HAP-1 (cell line): ENCODE measurements around the gene DYNLT1.
A peak's percentile ranks its signal among the peaks of the same experiment; 100 is the strongest.
"Not testable (repeated sequence)": the region's sequence is repeated elsewhere in the genome, so short reads cannot be mapped to it uniquely, and the experiment has no call there.

Experiments
- DNase-seq, 2 experiments: peaks; one replicate each; pipeline ENCODE4 v3.0.0-alpha.2; 2016 to 2020; ENCODE audit warnings: low spot score in 2 of 2
- H3K27me3 ChIP-seq: fragments of 250-450 bp; sonication (Bioruptor Pico); 2 replicates; pipeline ENCODE4 v1.5.1; 2020; ENCODE audit warnings: low read depth, mild to moderate bottlenecking, moderate library complexity
- H3K36me3 ChIP-seq: fragments of 250-450 bp; sonication (Bioruptor Pico); replicated peaks from 2 replicates; pipeline ENCODE4 v1.5.1; 2020; ENCODE audit warnings: mild to moderate bottlenecking
- H3K4me1 ChIP-seq: fragments of 250-450 bp; sonication (Bioruptor Pico); 2 replicates; pipeline ENCODE4 v1.5.1; 2020; ENCODE audit warnings: mild to moderate bottlenecking
- H3K4me3 ChIP-seq: fragments of 250-450 bp; sonication (Bioruptor Pico); 2 replicates; pipeline ENCODE4 v1.5.1; 2020; ENCODE audit warnings: mild to moderate bottlenecking, moderate library complexity
- H3K9me3 ChIP-seq: fragments of 250-450 bp; sonication (Bioruptor Pico); 2 replicates; pipeline ENCODE4 v1.5.1; 2020; ENCODE audit warnings: mild to moderate bottlenecking, moderate library complexity
- in situ Hi-C: fragments of 300-500 bp; cut with MboI; formaldehyde crosslinking; loops from 3 replicates; pipeline ENCODE4 v1.14.3; 2020; ENCODE audit warnings: low sequenced_read_pairs, inconsistent platforms, mixed read lengths

DYNLT1 gene

GRCh38 chr6:158644231-158645063 is at the start of gene DYNLT1:
DYNLT1 (minus strand) TSS chr6:158644743; CDS start chr6:158644708, 35 bp downstream.
- in situ Hi-C loops, result no loop called here
- Histone ChIP-seq H3K36me3 (no peaks in the 10 kb centered on the region; the same call in 1 of the 2 replicates), H3K4me1 (peaks cover 8% of the 10 kb centered on the region), H3K4me3 (peak within 1 kb of the TSS; percentile 94), H3K9me3 (no peaks in the 10 kb centered on the region), H3K27me3 (no peaks in the 10 kb centered on the region)
- DNase-seq, result peak; percentile 89 to 96

GRCh38 chr6:158688860-158689259 is 44.3 kb upstream of the DYNLT1 start:
- no peak overlapping the region for H3K4me3 ChIP-seq
- H3K27me3 ChIP-seq, result peaks cover 5% of the 10 kb centered on the region; the same call in 1 of the 2 replicates
- no peaks in the 10 kb centered on the region for H3K9me3 ChIP-seq
- in situ Hi-C loops, result no loop called here
- H3K4me1 ChIP-seq, result no peaks in the 10 kb centered on the region
- DNase-seq, result no peak
- H3K36me3 ChIP-seq, result no peaks in the 10 kb centered on the region

- in situ Hi-C loops, result no loop called here
Observed at GRCh38 chr6:158687506-158687905, 43.0 kb upstream of the DYNLT1 start.

GRCh38 chr6:158686791-158687381 is 42.3 kb upstream of the DYNLT1 start:
- H3K27me3 ChIP-seq, result peaks cover 5% of the 10 kb centered on the region; the same call in 1 of the 2 replicates
- no peaks in the 10 kb centered on the region for H3K4me1 ChIP-seq
- no peak for DNase-seq
- in situ Hi-C loops, result no loop called here
- H3K4me3 ChIP-seq, result no peak overlapping the region
- H3K36me3 ChIP-seq, result no peaks in the 10 kb centered on the region
- H3K9me3 ChIP-seq, result no peaks in the 10 kb centered on the region

More at GRCh38 chr6:158687506-158687905, 43.0 kb upstream of the DYNLT1 start:
- H3K27me3 ChIP-seq, result peaks cover 5% of the 10 kb centered on the region; the same call in 1 of the 2 replicates
- H3K4me1 ChIP-seq, result no peaks in the 10 kb centered on the region
- no peak for DNase-seq
- no peaks in the 10 kb centered on the region for H3K9me3 ChIP-seq
- no peak overlapping the region for H3K4me3 ChIP-seq
- H3K36me3 ChIP-seq, result no peaks in the 10 kb centered on the region

GRCh38 chr6:158686311-158686710 is 41.8 kb upstream of the DYNLT1 start:
- DNase-seq, result no peak

GRCh38 chr6:158684745-158685324 is 40.3 kb upstream of the DYNLT1 start:
- DNase-seq, result no peak
- no peaks in the 10 kb centered on the region for H3K9me3 ChIP-seq
- in situ Hi-C loops, result no loop called here
- H3K27me3 ChIP-seq, result peaks cover 5% of the 10 kb centered on the region; the same call in 1 of the 2 replicates
- no peaks in the 10 kb centered on the region for H3K4me1 ChIP-seq
- H3K36me3 ChIP-seq, result no peaks in the 10 kb centered on the region
- no peak overlapping the region for H3K4me3 ChIP-seq

More at GRCh38 chr6:158686311-158686710, 41.8 kb upstream of the DYNLT1 start:
- Histone ChIP-seq H3K36me3 (no peaks in the 10 kb centered on the region), H3K27me3 (peaks cover 5% of the 10 kb centered on the region; the same call in 1 of the 2 replicates), H3K4me3 (no peak overlapping the region), H3K4me1 (no peaks in the 10 kb centered on the region), H3K9me3 (no peaks in the 10 kb centered on the region)
- in situ Hi-C loops, result no loop called here

- no peaks in the 10 kb centered on the region for H3K36me3 ChIP-seq
- H3K4me3 ChIP-seq, result no peak overlapping the region
- in situ Hi-C loops, result no loop called here
- no peaks in the 10 kb centered on the region for H3K4me1 ChIP-seq
- no peaks in the 10 kb centered on the region for H3K9me3 ChIP-seq
- no peak for DNase-seq
- H3K27me3 ChIP-seq, result peaks cover 5% of the 10 kb centered on the region; the same call in 1 of the 2 replicates
Observed at GRCh38 chr6:158684311-158684710, 39.8 kb upstream of the DYNLT1 start.

GRCh38 chr6:158680481-158680880 is 35.9 kb upstream of the DYNLT1 start:
- Histone ChIP-seq H3K4me3 (no peak overlapping the region), H3K9me3 (no peaks in the 10 kb centered on the region), H3K4me1 (no peaks in the 10 kb centered on the region), H3K27me3 (no peaks in the 10 kb centered on the region), H3K36me3 (no peaks in the 10 kb centered on the region)
- no peak for DNase-seq
- in situ Hi-C loops, result no loop called here

- no peak overlapping the region for H3K4me3 ChIP-seq
- H3K36me3 ChIP-seq, result no peaks in the 10 kb centered on the region
- H3K4me1 ChIP-seq, result no peaks in the 10 kb centered on the region
- DNase-seq, result no peak
- no peaks in the 10 kb centered on the region for H3K27me3 ChIP-seq
- H3K9me3 ChIP-seq, result no peaks in the 10 kb centered on the region
- in situ Hi-C loops, result no loop called here
Observed at GRCh38 chr6:158680015-158680414, 35.5 kb upstream of the DYNLT1 start.

GRCh38 chr6:158677906-158678578 is 33.5 kb upstream of the DYNLT1 start:
- no peak overlapping the region for H3K4me3 ChIP-seq
- H3K9me3 ChIP-seq, result no peaks in the 10 kb centered on the region
- no peak for DNase-seq
- H3K27me3 ChIP-seq, result no peaks in the 10 kb centered on the region
- no peaks in the 10 kb centered on the region for H3K36me3 ChIP-seq
- in situ Hi-C loops, result no loop called here
- no peaks in the 10 kb centered on the region for H3K4me1 ChIP-seq

GRCh38 chr6:158677094-158677493 is 32.6 kb upstream of the DYNLT1 start:
- DNase-seq, H3K4me3 ChIP-seq, in situ Hi-C loops, H3K36me3 ChIP-seq, H3K4me1 ChIP-seq, H3K9me3 ChIP-seq, H3K27me3 ChIP-seq: not testable (repeated sequence)

GRCh38 chr6:158674342-158675131 is 30.0 kb upstream of the DYNLT1 start:
- no peaks in the 10 kb centered on the region for H3K9me3 ChIP-seq
- H3K36me3 ChIP-seq, result no peaks in the 10 kb centered on the region
- in situ Hi-C loops, result no loop called here
- DNase-seq, result no peak
- H3K4me1 ChIP-seq, result no peaks in the 10 kb centered on the region
- no peak overlapping the region for H3K4me3 ChIP-seq
- peaks cover 11% of the 10 kb centered on the region; the same call in 1 of the 2 replicates for H3K27me3 ChIP-seq

- no peaks in the 10 kb centered on the region for H3K36me3 ChIP-seq
- H3K27me3 ChIP-seq, result peaks cover 30% of the 10 kb centered on the region
- no peaks in the 10 kb centered on the region for H3K9me3 ChIP-seq
- in situ Hi-C loops, result no loop called here
- no peaks in the 10 kb centered on the region for H3K4me1 ChIP-seq
- DNase-seq, result no peak
- H3K4me3 ChIP-seq, result no peak overlapping the region
Observed at GRCh38 chr6:158672726-158673125, 28.2 kb upstream of the DYNLT1 start.
